Choroid plexus epithelial cell (primary cell): ENCODE data around the gene LHX4.

Experiments
- DNase-seq: peaks from one replicate; pipeline ENCODE4 v3.0.0-alpha.2; 2010; ENCODE audit warnings: low read depth
- H3K4me3 ChIP-seq: 2 replicates; pipeline ENCODE4 v1.5.1; 2011; ENCODE audit warnings: low read depth, mild to moderate bottlenecking, control low read depth, low read length, moderate library complexity
- TF ChIP-seq, protein P1 (sequence below): conservative IDR thresholded peaks from 2 replicates; pipeline ENCODE4 v1.5.1; 2011; ENCODE audit warnings: low read depth, mild to moderate bottlenecking, control low read depth, inconsistent platforms, low read length, moderate library complexity

The LHX4 gene

DNA sequence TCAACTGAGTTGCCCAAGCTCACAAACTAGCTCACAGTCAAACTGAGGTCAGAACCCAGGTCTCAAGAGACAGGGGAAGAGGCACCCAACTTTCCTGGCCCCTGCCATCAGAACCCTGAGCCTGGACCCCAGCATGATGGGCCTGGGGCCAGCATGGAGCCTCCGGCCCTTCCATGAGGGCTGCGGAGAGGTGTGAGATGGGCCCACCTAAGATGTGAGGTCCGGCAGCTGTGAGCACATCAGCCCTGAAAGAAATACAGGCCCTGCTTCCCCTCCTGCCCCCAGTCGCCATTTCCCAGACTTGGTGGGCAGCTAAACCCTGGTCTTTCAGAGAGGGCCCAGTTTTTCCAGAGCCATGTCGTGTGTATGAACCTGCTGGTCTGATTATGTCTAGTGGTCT lies 44.8 kb upstream of the LHX4 start:
- no peak overlapping the region for H3K4me3 ChIP-seq
- no peak for DNase-seq
- TF ChIP-seq, protein P1, sequence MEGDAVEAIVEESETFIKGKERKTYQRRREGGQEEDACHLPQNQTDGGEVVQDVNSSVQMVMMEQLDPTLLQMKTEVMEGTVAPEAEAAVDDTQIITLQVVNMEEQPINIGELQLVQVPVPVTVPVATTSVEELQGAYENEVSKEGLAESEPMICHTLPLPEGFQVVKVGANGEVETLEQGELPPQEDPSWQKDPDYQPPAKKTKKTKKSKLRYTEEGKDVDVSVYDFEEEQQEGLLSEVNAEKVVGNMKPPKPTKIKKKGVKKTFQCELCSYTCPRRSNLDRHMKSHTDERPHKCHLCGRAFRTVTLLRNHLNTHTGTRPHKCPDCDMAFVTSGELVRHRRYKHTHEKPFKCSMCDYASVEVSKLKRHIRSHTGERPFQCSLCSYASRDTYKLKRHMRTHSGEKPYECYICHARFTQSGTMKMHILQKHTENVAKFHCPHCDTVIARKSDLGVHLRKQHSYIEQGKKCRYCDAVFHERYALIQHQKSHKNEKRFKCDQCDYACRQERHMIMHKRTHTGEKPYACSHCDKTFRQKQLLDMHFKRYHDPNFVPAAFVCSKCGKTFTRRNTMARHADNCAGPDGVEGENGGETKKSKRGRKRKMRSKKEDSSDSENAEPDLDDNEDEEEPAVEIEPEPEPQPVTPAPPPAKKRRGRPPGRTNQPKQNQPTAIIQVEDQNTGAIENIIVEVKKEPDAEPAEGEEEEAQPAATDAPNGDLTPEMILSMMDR = no peak

DNA sequence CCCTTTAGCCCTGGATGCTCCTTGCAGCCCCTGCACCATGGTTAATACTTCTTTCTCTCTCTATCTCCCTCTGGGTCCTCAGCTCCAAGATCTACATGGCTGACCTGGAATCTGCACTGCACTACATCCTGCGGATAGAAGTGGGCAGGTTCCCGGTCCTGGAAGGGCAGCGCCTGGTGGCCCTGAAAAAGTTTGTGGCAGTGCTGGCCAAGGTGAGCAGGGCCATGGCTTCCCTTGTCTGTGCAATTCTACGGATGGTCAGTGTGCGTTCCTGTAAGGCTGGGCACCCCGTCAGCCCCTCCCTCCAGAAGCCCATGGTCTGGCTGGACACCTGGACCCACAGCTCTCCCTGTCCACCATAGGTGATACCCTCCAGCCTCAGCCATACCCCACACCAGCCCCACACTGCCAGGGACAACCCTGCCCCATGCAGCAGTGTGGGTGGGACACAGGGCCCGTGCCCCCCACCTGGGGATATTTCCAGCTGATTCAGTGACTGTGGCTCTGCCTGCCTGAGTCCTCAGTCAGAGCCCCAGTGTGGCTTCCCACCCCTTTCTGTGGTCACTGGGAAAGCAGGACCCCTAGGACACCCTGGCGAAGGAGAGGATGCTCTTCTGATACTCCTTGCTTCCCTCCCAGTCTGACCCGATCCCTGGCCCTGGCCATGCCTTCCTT lies 44.0 kb upstream of the LHX4 start:
- TF ChIP-seq, protein P1 = no peak
- no peak for DNase-seq
- H3K4me3 ChIP-seq = no peak overlapping the region

DNA sequence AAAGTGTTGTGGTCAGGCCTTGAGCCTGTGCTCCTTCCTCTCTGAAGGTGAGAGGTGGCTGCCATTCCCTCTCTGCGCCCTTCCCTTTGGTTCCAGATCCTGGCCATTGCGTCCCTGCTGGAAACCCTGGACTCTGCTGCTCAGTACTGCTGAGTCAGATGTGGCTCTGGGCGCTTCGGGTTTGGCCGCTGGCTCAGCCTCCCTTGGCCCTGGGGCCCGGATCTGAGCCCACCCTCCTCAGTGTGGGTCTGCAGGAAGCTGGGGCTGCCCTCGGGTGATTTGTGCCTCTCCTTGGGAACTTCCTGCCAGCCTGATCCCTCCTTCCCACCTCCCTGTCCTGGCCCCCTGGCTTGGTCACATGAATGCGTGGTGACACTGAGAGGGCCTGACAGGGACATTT lies 43.2 kb upstream of the LHX4 start:
- H3K4me3 ChIP-seq = no peak overlapping the region
- no peak for DNase-seq
- TF ChIP-seq, protein P1 = no peak

DNA sequence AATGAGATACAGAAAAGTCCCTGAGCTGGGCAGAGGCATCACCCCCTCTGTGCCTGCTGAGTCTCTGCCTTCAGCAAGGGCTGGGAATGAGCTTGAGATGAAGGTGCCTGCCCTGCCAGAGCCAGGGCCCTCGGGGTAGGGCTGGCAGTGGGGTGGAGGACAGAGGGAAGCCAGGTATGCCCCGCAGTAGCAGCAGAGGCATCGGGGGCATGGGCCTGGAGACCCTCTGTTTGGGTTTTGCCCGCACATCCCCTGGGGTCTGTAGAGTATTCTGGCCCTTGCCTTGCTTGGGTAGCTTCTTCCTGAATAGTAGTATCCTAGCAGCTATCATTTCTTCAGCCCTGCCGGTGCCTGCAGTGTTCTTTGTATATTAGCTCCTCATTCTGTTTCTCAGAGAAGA lies 42.4 kb upstream of the LHX4 start:
- H3K4me3 ChIP-seq = no peak overlapping the region
- no peak for DNase-seq
- TF ChIP-seq, protein P1 = no peak

DNA sequence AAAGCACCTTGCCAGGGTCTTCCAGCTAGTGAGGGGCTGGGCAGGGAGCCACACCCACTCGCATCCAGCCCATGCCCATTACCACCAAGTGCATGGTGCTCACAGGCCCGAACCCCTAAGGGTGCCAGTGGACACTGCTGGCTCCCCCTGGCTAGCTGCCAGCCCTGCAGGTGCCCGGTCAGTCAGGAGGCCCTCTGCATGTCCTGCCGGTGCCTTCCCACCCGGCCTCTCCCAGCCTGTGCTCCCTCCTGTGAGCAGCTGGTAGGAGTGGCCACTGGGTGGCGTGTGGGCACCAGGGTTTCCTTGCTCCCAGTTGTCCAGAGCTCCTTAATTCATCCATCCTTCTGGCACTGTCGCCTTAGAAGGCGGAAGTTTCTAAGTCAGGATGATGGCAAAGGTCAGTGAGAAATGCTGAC lies 42.0 kb upstream of the LHX4 start:
- H3K4me3 ChIP-seq = no peak overlapping the region
- peak; percentile 72 for DNase-seq
- TF ChIP-seq, protein P1 = peak; percentile 88

DNA sequence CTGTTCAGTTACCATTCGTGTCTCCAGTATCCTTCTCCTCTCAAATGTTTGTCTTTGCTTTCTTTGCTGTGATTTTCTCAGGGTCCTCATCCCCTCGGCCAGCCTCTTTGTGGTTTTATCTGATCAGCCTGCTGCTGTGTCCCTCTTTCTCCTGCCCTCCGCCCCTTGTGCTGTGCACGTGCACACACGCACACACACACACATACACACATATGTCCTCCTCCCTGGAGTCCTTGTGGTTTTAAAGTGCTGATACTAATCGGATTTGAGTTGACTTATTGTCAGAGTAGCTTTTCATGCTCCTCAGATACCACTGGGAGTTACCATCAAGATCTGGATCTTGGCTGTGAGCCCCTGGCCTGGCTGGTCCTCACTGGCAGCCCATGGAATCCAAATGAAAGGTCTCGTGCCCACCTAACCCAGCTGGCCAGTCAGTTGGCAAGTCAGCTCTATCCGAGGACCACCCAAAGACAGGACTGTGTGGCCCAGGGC lies 41.3 kb upstream of the LHX4 start:
- no peak overlapping the region for H3K4me3 ChIP-seq
- TF ChIP-seq, protein P1 = no peak
- no peak for DNase-seq

DNA sequence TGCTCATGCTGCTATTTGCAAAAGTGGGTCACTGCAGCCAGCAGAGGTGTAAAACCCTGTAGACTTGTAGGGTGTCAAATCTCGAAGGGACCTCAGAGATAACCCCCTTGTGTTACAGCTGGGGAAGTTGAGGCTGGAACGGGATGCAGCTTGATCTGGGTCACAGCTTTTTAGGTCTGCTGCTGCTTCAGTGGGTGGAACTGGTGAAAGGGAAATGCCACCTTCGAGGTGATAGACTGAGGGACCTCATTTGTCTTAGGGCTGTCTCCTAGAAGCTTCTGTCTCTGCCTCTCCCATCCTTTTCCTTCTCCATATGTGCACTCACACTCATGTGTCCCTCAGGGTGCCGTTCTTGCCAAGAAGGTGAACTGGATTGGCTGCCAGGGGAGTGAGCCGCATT lies 40.0 kb upstream of the LHX4 start:
- TF ChIP-seq, protein P1 = no peak
- no peak for DNase-seq
- no peak overlapping the region for H3K4me3 ChIP-seq
